Lung (tissue), 12 donors: ENCODE measurements around the gene SEPTIN5. TPM values are rescaled to one million over a fixed set of nuclear protein-coding genes. Genes with fewer than 3 reads are reported as not detected.

Source experiments
- ATAC-seq: fragments of 200-7000 bp; cut with Tn5 transposase; one replicate; pipeline ENCODE4 v1.9.1; 2020; ENCODE audit warnings: moderate number of reproducible peaks; ENCODE audit not compliant: insufficient read depth, low FRiP score
- DNase-seq, 3 donors: peaks; one replicate each; pipeline ENCODE4 v3.0.0-alpha.2; 2013 to 2017
- H3K27ac ChIP-seq, 2 donors: one replicate each; pipeline ENCODE4 v1.5.1; 2013; ENCODE audit warnings: mild to moderate bottlenecking in 2 of 2, moderate library complexity in 2 of 2, control low read depth in 1 of 2, inconsistent platforms in 1 of 2, low read depth in 1 of 2, low read length in 1 of 2
- H3K27me3 ChIP-seq, 3 donors: one replicate each; pipeline ENCODE4 v1.5.1; 2013; ENCODE audit warnings: low read length in 2 of 3; ENCODE audit not compliant: control insufficient read depth in 3 of 3, insufficient read depth in 3 of 3
- H3K36me3 ChIP-seq, 4 donors: one replicate each; pipeline ENCODE4 v1.5.1; 2013; ENCODE audit warnings: low read length in 4 of 4, mild to moderate bottlenecking in 1 of 4, moderate library complexity in 1 of 4; ENCODE audit not compliant: control insufficient read depth in 4 of 4, insufficient read depth in 4 of 4
- H3K4me1 ChIP-seq, 5 donors: one replicate each; pipeline ENCODE4 v1.5.1; 2013; ENCODE audit warnings: low read length in 5 of 5, mild to moderate bottlenecking in 2 of 5, moderate library complexity in 1 of 5; ENCODE audit not compliant: control insufficient read depth in 5 of 5, insufficient read depth in 5 of 5
- H3K4me3 ChIP-seq: one replicate; pipeline ENCODE4 v1.5.1; 2013; ENCODE audit warnings: mild to moderate bottlenecking, control low read depth, moderate library complexity
- H3K9ac ChIP-seq, 2 donors: one replicate each; pipeline ENCODE4 v1.5.1; 2013; ENCODE audit warnings: low read length in 2 of 2, control low read depth in 1 of 2; ENCODE audit not compliant: insufficient read depth in 1 of 2
- H3K9me3 ChIP-seq, 4 donors: one replicate each; pipeline ENCODE4 v1.5.1; 2013; ENCODE audit warnings: low read length in 3 of 4, mild to moderate bottlenecking in 1 of 4, moderate library complexity in 1 of 4; ENCODE audit not compliant: control insufficient read depth in 4 of 4, insufficient read depth in 3 of 4
- WGBS, 2 donors: extraction: QIAGEN DNeasy Blood & Tissue Kit; methylation state at CpG; one replicate each; pipeline ENCODE4 v1.1.7; 2013; 5-methylcytosine and 5-hydroxymethylcytosine counted together
- polyA plus RNA-seq, 2 donors: library from polyadenylated mRNA; stranded (reverse); fragments of 200-250 nt; gene quantifications; one replicate each; pipeline ENCODE4 v1.2.1, GENCODE V29; 2013
- total RNA-seq, 2 donors: library from RNA; depleted of rRNA in 1 of 2; stranded (reverse); fragments of >200 nt in 1 of 2; gene quantifications; one replicate each; pipeline ENCODE4 v1.2.1, GENCODE V29; 2014 to 2021
- TF ChIP-seq, protein P1 (sequence below): IDR thresholded peaks from 2 replicates; pipeline ENCODE4 v1.5.1; 2012; ENCODE audit warnings: mild to moderate bottlenecking; ENCODE audit errors: control extremely low read depth, extremely low read depth
- donor health status: control.
- donor health status: control.
- donor health status: Bipolar disorder and iron deficiency.
- donor health status: healthy.
- donor health status: DM: yes; HTN: yes; CAD: no.

SEPTIN5 gene
- total and polyA plus RNA-seq, 4 donors: 10.4 to 32.5 (median 14.2) TPM

DNA sequence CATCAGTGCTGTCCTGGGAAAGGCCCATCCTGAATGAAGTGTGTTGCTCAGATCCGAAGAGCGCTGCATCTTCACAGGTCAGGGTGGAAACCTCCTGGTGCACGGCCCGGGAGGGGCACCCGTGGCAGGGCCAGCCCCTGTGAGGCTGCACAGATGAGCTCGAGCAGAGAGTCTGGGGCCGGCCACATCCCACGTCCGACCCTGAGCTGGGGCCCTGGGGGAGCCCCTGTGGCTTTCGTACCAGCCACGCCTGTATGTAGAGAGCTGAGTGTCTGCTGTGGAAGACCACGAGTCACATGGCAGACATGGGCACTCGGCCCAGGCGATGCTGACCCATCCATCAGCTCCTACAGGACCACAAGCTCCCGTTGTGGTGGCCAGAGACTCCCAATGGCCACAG is 24.9 kb upstream of the SEPTIN5 start:
- TF ChIP-seq, protein P1, sequence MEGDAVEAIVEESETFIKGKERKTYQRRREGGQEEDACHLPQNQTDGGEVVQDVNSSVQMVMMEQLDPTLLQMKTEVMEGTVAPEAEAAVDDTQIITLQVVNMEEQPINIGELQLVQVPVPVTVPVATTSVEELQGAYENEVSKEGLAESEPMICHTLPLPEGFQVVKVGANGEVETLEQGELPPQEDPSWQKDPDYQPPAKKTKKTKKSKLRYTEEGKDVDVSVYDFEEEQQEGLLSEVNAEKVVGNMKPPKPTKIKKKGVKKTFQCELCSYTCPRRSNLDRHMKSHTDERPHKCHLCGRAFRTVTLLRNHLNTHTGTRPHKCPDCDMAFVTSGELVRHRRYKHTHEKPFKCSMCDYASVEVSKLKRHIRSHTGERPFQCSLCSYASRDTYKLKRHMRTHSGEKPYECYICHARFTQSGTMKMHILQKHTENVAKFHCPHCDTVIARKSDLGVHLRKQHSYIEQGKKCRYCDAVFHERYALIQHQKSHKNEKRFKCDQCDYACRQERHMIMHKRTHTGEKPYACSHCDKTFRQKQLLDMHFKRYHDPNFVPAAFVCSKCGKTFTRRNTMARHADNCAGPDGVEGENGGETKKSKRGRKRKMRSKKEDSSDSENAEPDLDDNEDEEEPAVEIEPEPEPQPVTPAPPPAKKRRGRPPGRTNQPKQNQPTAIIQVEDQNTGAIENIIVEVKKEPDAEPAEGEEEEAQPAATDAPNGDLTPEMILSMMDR: no peak
- Histone ChIP-seq H3K9ac (no peak overlapping the region), H3K4me1 (peaks cover 0 to 11% (median 3%) of the 10 kb centered on the region in 5 donors), H3K27ac (no peak overlapping the region), H3K4me3 (no peak overlapping the region), H3K27me3 (no peaks in the 10 kb centered on the region), H3K36me3 (no peaks in the 10 kb centered on the region), H3K9me3 (no peaks in the 10 kb centered on the region)
- DNase-seq: no peak
- no peak for ATAC-seq
- 61 to 73% methylated on average over 15 of the region's 15 CpGs for WGBS, 2 donors

DNA sequence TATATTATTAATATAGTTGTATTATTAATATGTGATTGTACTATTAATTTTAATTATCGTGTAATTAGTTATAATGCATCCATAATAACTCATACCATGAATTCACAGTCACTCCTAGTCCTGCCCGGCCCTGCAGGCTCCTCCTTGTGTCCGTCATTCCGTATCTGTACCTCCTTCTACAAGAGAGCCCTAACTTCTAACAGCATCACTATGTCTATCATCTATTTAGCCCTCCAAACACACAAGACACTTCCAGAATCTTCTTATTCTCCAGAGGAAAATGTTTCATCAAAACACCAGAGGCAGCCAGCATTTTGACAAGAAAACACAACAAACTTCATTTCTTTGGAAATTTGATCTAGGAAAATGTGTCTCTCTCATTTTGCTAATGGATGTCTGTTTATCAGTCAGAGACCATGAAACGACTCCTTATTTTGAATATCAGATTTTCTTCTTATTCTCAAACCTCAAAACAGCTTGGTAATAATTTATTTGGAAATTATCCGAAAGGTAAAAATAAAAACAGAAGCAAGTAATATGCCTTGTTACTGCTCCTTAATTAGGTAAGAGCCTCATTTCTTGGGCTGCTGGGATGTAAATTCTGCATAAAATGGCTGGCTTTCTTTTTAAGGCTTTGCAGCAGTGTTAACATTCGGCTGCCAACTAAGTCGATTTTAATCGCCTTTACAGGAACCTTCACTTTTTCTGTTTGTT is 23.1 kb upstream of the SEPTIN5 start:
- H3K4me3 ChIP-seq: no peak overlapping the region
- TF ChIP-seq, protein P1: no peak
- H3K9ac ChIP-seq: no peak overlapping the region
- 64 to 77% methylated on average over 9 of the region's 9 CpGs for WGBS, 2 donors
- no peaks in the 10 kb centered on the region for H3K9me3 ChIP-seq
- H3K4me1 ChIP-seq: peaks cover 0 to 11% (median 4%) of the 10 kb centered on the region in 5 donors
- H3K36me3 ChIP-seq: no peaks in the 10 kb centered on the region
- ATAC-seq (no peak), DNase-seq (no peak)
- H3K27ac ChIP-seq: no peak overlapping the region
- H3K27me3 ChIP-seq: no peaks in the 10 kb centered on the region

DNA sequence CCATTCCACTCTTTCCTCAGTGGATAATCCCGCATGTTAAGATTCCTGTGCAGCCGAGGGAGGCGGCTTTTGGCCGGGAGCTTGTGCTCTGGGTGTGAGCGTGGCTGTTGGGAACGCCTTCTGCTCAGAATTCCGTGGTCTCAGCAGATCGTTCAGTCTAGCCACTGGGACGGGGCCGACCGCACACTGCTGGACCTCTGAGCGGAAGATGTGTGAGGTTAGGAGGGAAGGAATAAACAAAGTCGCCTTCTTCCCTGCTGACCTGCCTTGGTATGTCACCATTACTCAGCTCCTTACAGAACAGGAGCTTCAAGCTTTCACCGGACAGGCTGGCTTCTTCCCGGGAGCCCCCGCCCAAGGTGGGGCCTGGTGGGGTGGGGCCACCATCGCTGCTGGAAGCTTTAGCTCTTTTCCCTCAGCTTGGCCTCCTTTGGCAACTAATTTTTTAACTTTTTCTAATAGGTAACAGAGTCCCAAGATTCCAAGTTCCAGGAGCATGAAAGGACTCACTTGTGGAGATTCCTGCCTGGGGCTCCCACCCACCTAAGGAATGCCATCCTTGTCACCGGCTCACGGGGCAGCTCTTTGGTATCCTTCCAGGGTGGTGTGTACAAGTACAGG is 22.5 kb upstream of the SEPTIN5 start:
- Histone ChIP-seq H3K9ac (no peak overlapping the region), H3K36me3 (no peaks in the 10 kb centered on the region), H3K9me3 (no peaks in the 10 kb centered on the region), H3K4me1 (peaks cover 0 to 11% (median 4%) of the 10 kb centered on the region in 5 donors), H3K27me3 (no peaks in the 10 kb centered on the region), H3K4me3 (no peak overlapping the region), H3K27ac (no peak overlapping the region)
- TF ChIP-seq, protein P1: no peak
- WGBS, 2 donors: 38 to 55% methylated on average over 19 of the region's 19 CpGs
- DNase-seq: peak; percentile 45 to 74 (median 51)
- ATAC-seq: no peak
